OCI-LY7 (cell line): ENCODE data around the gene HIF3A. TPM values are rescaled to one million over a fixed set of nuclear protein-coding genes. Genes with fewer than 3 reads are reported as not detected.

Experiments used
- BruUV-seq: library from RNA; stranded (reverse); fragments of 400-500 nt; replicated peaks from 2 replicates; lab custom pipeline; 2021; lab: Mats Ljungman, UMichigan
- CTCF ChIA-PET: fragments of 300-600 bp; sonication (Branson Sonifier 250); formaldehyde crosslinking; loops from one replicate; lab custom pipeline; 2022; ENCODE audit warnings: antibody characterized with exemption; ENCODE audit not compliant: unreplicated experiment; lab: Charles Lee
- POLR2A ChIA-PET: fragments of 300-600 bp; sonication (Branson Sonifier 250); formaldehyde crosslinking; loops from one replicate; lab custom pipeline; 2022; ENCODE audit warnings: antibody characterized with exemption; lab: Charles Lee
- DNase-seq: peaks from one replicate; pipeline ENCODE4 v3.0.0-alpha.2; 2015; ENCODE audit warnings: low spot score
- H2AFZ ChIP-seq: fragments of 200-600 bp; sonication (generic), shearing (Covaris generic); 2 replicates; pipeline ENCODE4 v1.6.1; 2014; ENCODE audit warnings: mild to moderate bottlenecking, antibody characterized with exemption, low read length, moderate library complexity
- H3K27ac ChIP-seq: fragments of 200-600 bp; sonication (generic); 2 replicates; pipeline ENCODE4 v1.5.1; 2014; ENCODE audit warnings: mixed run types, low read depth, mild to moderate bottlenecking, moderate library complexity, low read length, inconsistent platforms; ENCODE audit not compliant: poor library complexity, severe bottlenecking
- H3K36me3 ChIP-seq: fragments of 200-600 bp; sonication (generic); 2 replicates; pipeline ENCODE4 v1.6.1; 2014; ENCODE audit warnings: mild to moderate bottlenecking, antibody characterized with exemption, low read length, moderate library complexity, mixed read lengths; ENCODE audit not compliant: insufficient read depth
- H3K4me1 ChIP-seq: fragments of 200-600 bp; sonication (generic); 2 replicates; pipeline ENCODE4 v1.5.1; 2014; ENCODE audit warnings: mild to moderate bottlenecking, low read length; ENCODE audit not compliant: insufficient read depth, poor library complexity, severe bottlenecking
- H3K4me2 ChIP-seq: fragments of 200-600 bp; sonication (generic); 2 replicates; pipeline ENCODE4 v1.6.1; 2014; ENCODE audit warnings: mild to moderate bottlenecking, low read length
- H3K4me3 ChIP-seq: fragments of 200-600 bp; sonication (generic); 2 replicates; pipeline ENCODE4 v1.5.1; 2014; ENCODE audit warnings: mild to moderate bottlenecking, low read depth, low read length; ENCODE audit not compliant: poor library complexity, severe bottlenecking
- H3K79me2 ChIP-seq: fragments of 200-600 bp; sonication (generic); 2 replicates; pipeline ENCODE4 v1.6.1; 2016; ENCODE audit warnings: low read depth, mild to moderate bottlenecking, low read length, moderate library complexity, mixed read lengths; ENCODE audit not compliant: insufficient read depth
- H3K9me2 ChIP-seq: fragments of 200-600 bp; sonication (generic); 2 replicates; pipeline ENCODE4 v1.6.1; 2016; ENCODE audit warnings: mild to moderate bottlenecking, low read length, mixed read lengths; ENCODE audit not compliant: insufficient read depth
- H3K9me3 ChIP-seq: fragments of 200-600 bp; sonication (generic); 2 replicates; pipeline ENCODE4 v1.6.1; 2014; ENCODE audit warnings: mild to moderate bottlenecking, mixed run types, low read length, mixed read lengths
- H4K20me1 ChIP-seq: fragments of 200-600 bp; sonication (generic); 2 replicates; pipeline ENCODE4 v1.6.1; 2014; ENCODE audit warnings: mild to moderate bottlenecking, antibody characterized with exemption, low read length, moderate library complexity, mixed read lengths; ENCODE audit not compliant: insufficient read depth
- CTCF ChIP-seq: fragments of 200-600 bp; sonication (generic); conservative IDR thresholded peaks from 2 replicates; pipeline ENCODE4 v1.5.1; 2014; ENCODE audit warnings: mild to moderate bottlenecking, antibody characterized with exemption, low read length, moderate library complexity, mixed read lengths
- EZH2phosphoT487 ChIP-seq: fragments of 200-600 bp; sonication (generic); IDR thresholded peaks from 2 replicates; pipeline ENCODE4 v1.6.1; 2018; ENCODE audit warnings: low read depth, borderline replicate concordance, mild to moderate bottlenecking, mixed run types, antibody characterized with exemption, low read length, moderate library complexity, mixed read lengths
- intact Hi-C: fragments of 100-400 bp; cut with micrococcal nuclease; formaldehyde crosslinking; loops from one replicate; pipeline ENCODE4 v1.10.0; 2022; ENCODE audit not compliant: unreplicated experiment
- total RNA-seq, 2 experiments: library from RNA; depleted of rRNA in 1 of 2; stranded (reverse); fragments of >200 nt in 1 of 2; shearing (Covaris generic) in 1 of 2; gene quantifications; 2 replicates each; pipeline ENCODE4 v1.2.3, GENCODE V29; 2014 to 2022

HIF3A gene
- total RNA-seq, 2 experiments from 2014 or later: not detected

- Histone ChIP-seq H2AFZ (no peak overlapping the region), H3K27ac (peak overlapping the region; percentile 90), H3K36me3 (peaks cover 59% of the 10 kb centered on the region), H3K79me2 (peaks cover 68% of the 10 kb centered on the region), H3K9me3 (no peaks in the 10 kb centered on the region), H4K20me1 (0 out of 2 replicates have a peak, but pooled peaks cover 5% of the 10 kb centered on the region), H3K4me3 (peak overlapping the region; percentile 100), H3K9me2 (no peaks in the 10 kb centered on the region), H3K4me1 (peaks cover 66% of the 10 kb centered on the region), H3K4me2 (peak overlapping the region; percentile 95)
- intact Hi-C loops: no loop called here
- CTCF ChIA-PET: no interaction called here
- POLR2A ChIA-PET: no interaction called here
- peak; percentile 60 for DNase-seq
- no TSS peak for BruUV-seq
- TF ChIP-seq CTCF: no peak
Measured at GRCh38 chr19:46351241-46352041, 54.6 kb downstream of the HIF3A start.

- no peak for DNase-seq
- intact Hi-C loops: no loop called here
- Histone ChIP-seq H2AFZ (no peak overlapping the region), H3K36me3 (peaks cover 78% of the 10 kb centered on the region), H3K9me3 (no peaks in the 10 kb centered on the region), H3K27ac (no peak overlapping the region), H3K9me2 (no peaks in the 10 kb centered on the region), H3K79me2 (peaks cover 69% of the 10 kb centered on the region), H3K4me1 (peaks cover 59% of the 10 kb centered on the region), H3K4me2 (no peak overlapping the region), H3K4me3 (no peak overlapping the region), H4K20me1 (no peaks in the 10 kb centered on the region)
- CTCF ChIA-PET: interaction anchor here (0.6 kb wide), 1 partner anchor 151 kb away, joined by 3 read pairs; no protein-coding TSS in a partner anchor
- no TSS peak for BruUV-seq
- POLR2A ChIA-PET: interaction anchor here (0.6 kb wide), 1 partner anchor 16 kb away, joined by 3 read pairs; no protein-coding TSS in a partner anchor
- TF ChIP-seq EZH2phosphoT487 (no peak), CTCF (no peak)
Measured at GRCh38 chr19:46353730-46354528, 57.1 kb downstream of the HIF3A start.
